Kidney (tissue), 14 donors: ENCODE results near the gene PPP1R9B. TPM values are rescaled to one million over a fixed set of nuclear protein-coding genes. Genes with fewer than 3 reads are reported as not detected.

Experiments
- DNase-seq, 5 donors: peaks; one replicate each; pipeline ENCODE4 v3.0.0-alpha.2; 2013 to 2020
- FAIRE-seq: peaks from 2 replicates; lab custom pipeline; 2012; peaks lifted over from hg19 to GRCh38; lab: Jason Lieb, UNC
- H3K27ac ChIP-seq, 2 donors: one replicate each; pipeline ENCODE4 v1.7.0; 2013; ENCODE audit warnings: low read depth in 2 of 2, low read length in 2 of 2, inconsistent platforms in 1 of 2
- H3K27me3 ChIP-seq: one replicate; pipeline ENCODE4 v1.7.1; 2013; ENCODE audit warnings: low read length, inconsistent platforms; ENCODE audit not compliant: control insufficient read depth, insufficient read depth
- H3K36me3 ChIP-seq, 3 donors: one replicate each; pipeline versions ENCODE4 v1.7.0 to v1.7.1; 2013; ENCODE audit warnings: low read length in 3 of 3, control low read depth in 1 of 3, inconsistent platforms in 1 of 3; ENCODE audit not compliant: insufficient read depth in 3 of 3, control insufficient read depth in 2 of 3
- H3K4me1 ChIP-seq, 3 donors: one replicate each; pipeline versions ENCODE4 v1.7.0 to v1.7.1; 2013; ENCODE audit warnings: low read length in 3 of 3, inconsistent platforms in 1 of 3, low read depth in 1 of 3; ENCODE audit not compliant: control insufficient read depth in 2 of 3, insufficient read depth in 2 of 3
- H3K4me3 ChIP-seq, 3 donors: one replicate each; pipeline versions ENCODE4 v1.7.0 to v1.8.1; 2013; ENCODE audit warnings: low read length in 3 of 3, control low read depth in 1 of 3, inconsistent platforms in 1 of 3
- H3K9ac ChIP-seq, 3 donors: one replicate each; pipeline versions ENCODE4 v1.7.0 to v1.7.1; 2013; ENCODE audit warnings: low read length in 3 of 3, control low read depth in 1 of 3, inconsistent platforms in 1 of 3
- H3K9me3 ChIP-seq, 3 donors: one replicate each; pipeline versions ENCODE4 v1.7.0 to v1.7.1; 2013; ENCODE audit warnings: low read length in 3 of 3, control low read depth in 1 of 3, inconsistent platforms in 1 of 3; ENCODE audit not compliant: control insufficient read depth in 2 of 3, insufficient read depth in 1 of 3
- intact Hi-C: fragments of 100-400 bp; cut with DNase I; formaldehyde crosslinking; loops from one replicate; pipeline ENCODE4 v1.11.1; 2022
- polyA plus RNA-seq: library from polyadenylated mRNA; stranded (reverse); fragments of 350-450 nt; fragmentation: Illumina TruSeq; extraction: RNeasy Lipid Tissue Mini Kit (QIAGEN cat#74804); gene quantifications from one replicate; pipeline ENCODE4 v1.2.3, GENCODE V29; 2014; ENCODE audit warnings: low read depth, low replicate concordance; ENCODE audit not compliant: insufficient read depth
- total RNA-seq: library from RNA; stranded (reverse); fragmentation: NEBNext Ultra II Directional; extraction: Animal tissue kit (Norgen Biotek cat#: 25700); gene quantifications from one replicate; pipeline ENCODE4 v1.2.1, GENCODE V29; 2021
- TF ChIP-seq, protein P1 (sequence below): IDR thresholded peaks from 3 replicates; pipeline ENCODE4 v1.5.1; 2012; ENCODE audit warnings: mild to moderate bottlenecking, moderate library complexity, borderline replicate concordance; ENCODE audit not compliant: insufficient read depth; ENCODE audit errors: extremely low read depth
- donor health status: control.
- donor health status: control.
- donor health status: control.
- donor health status: control.
- donor health status: control.
- donor health status: DM: yes; HTN: yes; CAD: no.
- donor health status: Normal renal cell carcinoma (clear cell type).

The PPP1R9B gene
- total and polyA plus RNA-seq, 2 donors from 2014 or later = 17.1 to 64.4 TPM

DNA sequence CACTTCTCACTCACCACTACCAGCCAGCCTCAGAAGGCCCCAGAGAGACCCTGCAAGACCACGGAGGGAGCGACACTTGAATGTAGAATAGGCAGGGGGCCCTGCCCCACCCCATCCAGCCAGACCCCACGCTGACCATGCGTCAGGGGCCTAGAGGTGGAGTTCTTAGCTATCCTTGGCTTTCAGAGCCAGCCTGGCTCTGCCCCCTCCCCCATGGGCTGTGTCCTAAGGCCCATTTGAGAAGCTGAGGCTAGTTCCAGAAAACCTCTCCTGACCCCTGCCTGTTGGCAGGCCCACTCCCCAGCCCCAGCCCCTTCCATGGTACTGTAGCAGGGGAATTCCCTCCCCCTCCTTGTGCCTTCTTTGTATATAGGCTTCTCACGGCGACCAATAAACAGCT lies 60.4 kb downstream of the PPP1R9B start:
- H3K27me3 ChIP-seq = no peaks in the 10 kb centered on the region
- intact Hi-C loops = loop anchor here (10.0 kb wide), 1 partner anchor 205 kb away; no protein-coding TSS in a partner anchor
- TF ChIP-seq, protein P1, sequence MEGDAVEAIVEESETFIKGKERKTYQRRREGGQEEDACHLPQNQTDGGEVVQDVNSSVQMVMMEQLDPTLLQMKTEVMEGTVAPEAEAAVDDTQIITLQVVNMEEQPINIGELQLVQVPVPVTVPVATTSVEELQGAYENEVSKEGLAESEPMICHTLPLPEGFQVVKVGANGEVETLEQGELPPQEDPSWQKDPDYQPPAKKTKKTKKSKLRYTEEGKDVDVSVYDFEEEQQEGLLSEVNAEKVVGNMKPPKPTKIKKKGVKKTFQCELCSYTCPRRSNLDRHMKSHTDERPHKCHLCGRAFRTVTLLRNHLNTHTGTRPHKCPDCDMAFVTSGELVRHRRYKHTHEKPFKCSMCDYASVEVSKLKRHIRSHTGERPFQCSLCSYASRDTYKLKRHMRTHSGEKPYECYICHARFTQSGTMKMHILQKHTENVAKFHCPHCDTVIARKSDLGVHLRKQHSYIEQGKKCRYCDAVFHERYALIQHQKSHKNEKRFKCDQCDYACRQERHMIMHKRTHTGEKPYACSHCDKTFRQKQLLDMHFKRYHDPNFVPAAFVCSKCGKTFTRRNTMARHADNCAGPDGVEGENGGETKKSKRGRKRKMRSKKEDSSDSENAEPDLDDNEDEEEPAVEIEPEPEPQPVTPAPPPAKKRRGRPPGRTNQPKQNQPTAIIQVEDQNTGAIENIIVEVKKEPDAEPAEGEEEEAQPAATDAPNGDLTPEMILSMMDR = no peak
- H3K9me3 ChIP-seq = no peaks in the 10 kb centered on the region
- no peak for FAIRE-seq
- H3K36me3 ChIP-seq = peaks cover 0 to 12% (median 3%) of the 10 kb centered on the region in 3 donors
- no peak overlapping the region for H3K9ac ChIP-seq
- H3K27ac ChIP-seq = no peak overlapping the region
- DNase-seq = no peak
- no peak overlapping the region for H3K4me3 ChIP-seq
- H3K4me1 ChIP-seq = peaks cover 0 to 3% (median 0%) of the 10 kb centered on the region in 3 donors

DNA sequence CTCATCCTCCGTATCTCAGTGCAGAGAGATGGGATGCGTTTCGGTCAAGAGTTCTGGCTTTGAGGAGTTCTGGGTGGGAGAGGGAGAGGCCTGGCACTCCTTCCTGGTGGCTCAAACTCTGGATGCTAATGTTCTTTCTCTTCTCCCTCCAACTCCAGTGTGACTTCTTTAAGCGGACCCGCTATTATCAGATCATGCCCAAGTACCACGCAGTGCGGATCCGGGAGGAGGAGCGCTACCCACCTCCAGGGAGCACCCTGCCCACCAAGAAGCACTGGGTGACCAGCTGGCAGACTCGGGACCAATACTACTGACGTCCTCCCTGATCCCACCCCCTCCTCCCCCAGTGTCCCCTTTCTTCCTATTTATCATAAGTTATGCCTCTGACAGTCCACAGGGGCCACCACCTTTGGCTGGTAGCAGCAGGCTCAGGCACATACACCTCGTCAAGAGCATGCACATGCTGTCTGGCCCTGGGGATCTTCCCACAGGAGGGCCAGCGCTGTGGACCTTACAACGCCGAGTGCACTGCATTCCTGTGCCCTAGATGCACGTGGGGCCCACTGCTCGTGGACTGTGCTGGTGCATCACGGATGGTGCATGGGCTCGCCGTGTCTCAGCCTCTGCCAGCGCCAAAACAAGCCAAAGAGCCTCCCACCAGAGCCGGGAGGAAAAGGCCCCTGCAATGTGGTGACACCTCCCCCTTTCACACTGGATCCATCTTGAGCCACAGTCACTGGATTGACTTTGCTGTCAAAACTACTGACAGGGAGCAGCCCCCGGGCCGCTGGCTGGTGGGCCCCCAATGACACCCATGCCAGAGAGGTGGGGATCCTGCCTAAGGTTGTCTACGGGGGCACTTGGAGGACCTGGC lies 61.3 kb downstream of the PPP1R9B start:
- no peak for DNase-seq
- no peak overlapping the region for H3K9ac ChIP-seq
- H3K27me3 ChIP-seq = no peaks in the 10 kb centered on the region
- no peaks in the 10 kb centered on the region for H3K9me3 ChIP-seq
- peaks cover 0 to 12% (median 3%) of the 10 kb centered on the region in 3 donors for H3K36me3 ChIP-seq
- no peak overlapping the region for H3K4me3 ChIP-seq
- TF ChIP-seq, protein P1 = no peak
- intact Hi-C loops = loop anchor here (10.0 kb wide), 1 partner anchor 64 kb away; no protein-coding TSS in a partner anchor
- no peak for FAIRE-seq
- no peak overlapping the region for H3K27ac ChIP-seq
- H3K4me1 ChIP-seq = no peaks in the 10 kb centered on the region

DNA sequence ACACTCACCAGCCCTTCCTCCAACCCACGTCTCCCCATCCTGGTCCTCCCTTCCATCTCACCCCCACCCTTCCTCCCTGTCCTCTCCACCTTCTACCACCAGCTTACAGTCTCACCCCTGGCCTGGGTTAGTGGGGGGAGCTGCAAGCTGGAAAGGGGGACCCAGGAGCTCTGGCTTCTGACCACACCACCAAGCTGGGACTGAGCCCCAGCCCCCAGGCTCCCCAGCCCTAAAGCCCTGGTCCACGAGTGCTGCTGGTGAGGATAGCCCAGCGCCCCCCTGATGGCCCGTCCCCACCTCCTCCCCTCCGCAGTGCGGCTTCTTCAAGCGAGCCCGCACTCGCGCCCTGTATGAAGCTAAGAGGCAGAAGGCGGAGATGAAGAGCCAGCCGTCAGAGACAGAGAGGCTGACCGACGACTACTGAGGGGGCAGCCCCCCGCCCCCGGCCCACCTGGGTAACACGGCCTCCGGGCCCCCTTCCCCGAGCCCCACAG lies 62.5 kb downstream of the PPP1R9B start:
- H3K27ac ChIP-seq = no peak overlapping the region
- FAIRE-seq (no peak), DNase-seq (peak in 1 of 5 donors; percentile 51)
- no peaks in the 10 kb centered on the region for H3K9me3 ChIP-seq
- H3K4me3 ChIP-seq = no peak overlapping the region
- no peaks in the 10 kb centered on the region for H3K27me3 ChIP-seq
- H3K36me3 ChIP-seq = peaks cover 0 to 13% (median 3%) of the 10 kb centered on the region in 3 donors
- H3K4me1 ChIP-seq = no peaks in the 10 kb centered on the region
- TF ChIP-seq, protein P1 = no peak
- H3K9ac ChIP-seq = no peak overlapping the region
- intact Hi-C loops = loop anchor here (10.0 kb wide), 1 partner anchor 63 kb away; no protein-coding TSS in a partner anchor
